GM12878 (cell line): ENCODE measurements around the gene MAD1L1. TPM values are rescaled to one million over a fixed set of nuclear protein-coding genes. Genes with fewer than 3 reads are reported as not detected.

Experiments used
- ATAC-seq: fragments of 200-7000 bp; cut with Tn5 transposase; 3 replicates; pipeline ENCODE4 v1.9.1; 2020; ENCODE audit warnings: mild to moderate bottlenecking, moderate library complexity
- BruUV-seq: library from RNA; stranded (reverse); fragments of 400-500 nt; replicated peaks from 2 replicates; lab custom pipeline; 2021; lab: Mats Ljungman, UMichigan
- CTCF ChIA-PET: fragments of 300-600 bp; sonication (Branson Sonifier 250); formaldehyde crosslinking; extraction: SDS; loops from one replicate; lab custom pipeline; 2021; ENCODE audit warnings: inconsistent platforms; lab: Yijun Ruan, JAX
- POLR2A ChIA-PET: fragments of 350-600 bp; formaldehyde crosslinking; extraction: SDS; loops from one replicate; lab custom pipeline; 2021; ENCODE audit warnings: inconsistent platforms; lab: Charles Lee
- RAD21 ChIA-PET: fragments of 300-600 bp; sonication (Branson Sonifier 250); formaldehyde crosslinking; loops from one replicate; lab custom pipeline; 2023; ENCODE audit warnings: antibody characterized with exemption; ENCODE audit not compliant: unreplicated experiment; lab: Charles Lee
- SMC1A ChIA-PET: fragments of 300-600 bp; sonication (Branson Sonifier 250); formaldehyde crosslinking; loops from one replicate; lab custom pipeline; 2023; ENCODE audit not compliant: unreplicated experiment, uncharacterized antibody; lab: Charles Lee
- DNase-seq: peaks from one replicate; pipeline ENCODE4 v3.0.0-alpha.2; 2011; ENCODE audit warnings: low read depth, low spot score
- FAIRE-seq: peaks from 3 replicates; lab custom pipeline; 2011; peaks lifted over from hg19 to GRCh38; lab: Jason Lieb, UNC
- H2AFZ ChIP-seq: 2 replicates; pipeline ENCODE4 v1.6.0; 2011; ENCODE audit warnings: low read depth, low read length, control low read depth; ENCODE audit not compliant: control insufficient read depth
- H3K27ac ChIP-seq: 2 replicates; pipeline ENCODE4 v1.5.1; 2011; ENCODE audit warnings: control low read depth; ENCODE audit not compliant: control insufficient read depth, insufficient read depth
- H3K27me3 ChIP-seq, 2 experiments: replicated peaks in 1 of 2; 2 replicates each; pipeline versions ENCODE4 v1.6.0 to v1.6.1; 2011; ENCODE audit warnings: low read length in 1 of 2; ENCODE audit not compliant: control insufficient read depth in 2 of 2, insufficient read depth in 2 of 2
- H3K36me3 ChIP-seq, 2 experiments: 2 replicates each; pipeline ENCODE4 v1.5.1; 2011; ENCODE audit warnings: low read length in 1 of 2; ENCODE audit not compliant: control insufficient read depth in 2 of 2, insufficient read depth in 2 of 2
- H3K4me1 ChIP-seq: 2 replicates; pipeline ENCODE4 v1.6.1; 2011; ENCODE audit warnings: mild to moderate bottlenecking, low read length, moderate library complexity, mixed read lengths; ENCODE audit not compliant: control insufficient read depth, insufficient read depth
- H3K4me2 ChIP-seq: 2 replicates; pipeline ENCODE4 v1.6.0; 2011; ENCODE audit warnings: control low read depth; ENCODE audit not compliant: control insufficient read depth, insufficient read depth
- H3K4me3 ChIP-seq: fragments of 200-600 bp; sonication (generic); 2 replicates; pipeline ENCODE4 v1.5.1; 2016
- H3K79me2 ChIP-seq: 2 replicates; pipeline ENCODE4 v1.6.0; 2011; ENCODE audit warnings: low read length; ENCODE audit not compliant: control insufficient read depth, insufficient read depth
- H3K9ac ChIP-seq: 2 replicates; pipeline ENCODE4 v1.8.0; 2011; ENCODE audit warnings: low read length, control low read depth, mixed read lengths; ENCODE audit not compliant: control insufficient read depth, insufficient read depth
- H3K9me3 ChIP-seq: replicated peaks from 3 replicates; pipeline ENCODE4 v1.5.1; 2011; ENCODE audit warnings: mild to moderate bottlenecking, low read length; ENCODE audit not compliant: control insufficient read depth, insufficient read depth
- H4K20me1 ChIP-seq: 2 replicates; pipeline ENCODE4 v1.6.0; 2011; ENCODE audit not compliant: control insufficient read depth, insufficient read depth
- ATF3 ChIP-seq: IDR thresholded peaks from 2 replicates; pipeline ENCODE4 v1.6.1; 2011; ENCODE audit warnings: low read depth, mild to moderate bottlenecking, low read length, moderate library complexity, borderline replicate concordance; ENCODE audit errors: extremely low read depth
- ETV6 ChIP-seq, 2 experiments: fragments of 450-650 bp in 1 of 2; IDR thresholded peaks in 1 of 2; conservative IDR thresholded peaks in 1 of 2; 2 replicates each; pipeline ENCODE4 v1.6.1; 2014; ENCODE audit warnings: antibody characterized with exemption in 1 of 2, borderline replicate concordance in 1 of 2, low read depth in 1 of 2, mild to moderate bottlenecking in 1 of 2, moderate library complexity in 1 of 2
- HDAC6 ChIP-seq: fragments of 200-600 bp; sonication (generic); IDR thresholded peaks from one replicate; pipeline ENCODE4 v1.8.0; 2017; ENCODE audit warnings: antibody characterized with exemption; ENCODE audit not compliant: unreplicated experiment
- MEF2A ChIP-seq: IDR thresholded peaks from 2 replicates; pipeline ENCODE4 v1.6.1; 2011; ENCODE audit warnings: low read depth, mild to moderate bottlenecking, low read length, moderate library complexity; ENCODE audit not compliant: insufficient read depth
- NFYA ChIP-seq: IDR thresholded peaks from 2 replicates; pipeline ENCODE4 v1.6.1; 2011; ENCODE audit warnings: low read depth, mild to moderate bottlenecking, low read length, improper control_type of control experiment, borderline replicate concordance
- NKRF ChIP-seq: fragments of 450-650 bp; conservative IDR thresholded peaks from 2 replicates; pipeline ENCODE4 v1.6.1; 2017; ENCODE audit warnings: mild to moderate bottlenecking, moderate library complexity
- RFX5 ChIP-seq: IDR thresholded peaks from 2 replicates; pipeline ENCODE4 v1.6.1; 2011; ENCODE audit warnings: low read depth, low read length, improper control_type of control experiment
- SMC3 ChIP-seq: IDR thresholded peaks from 2 replicates; pipeline ENCODE4 v1.6.1; 2011; ENCODE audit warnings: low read length, improper control_type of control experiment, borderline replicate concordance
- SREBF1 ChIP-seq: IDR thresholded peaks from 2 replicates; pipeline ENCODE4 v1.6.1; 2012; ENCODE audit warnings: mild to moderate bottlenecking, low read length
- ZBTB33 ChIP-seq: fragments of 450-650 bp; IDR thresholded peaks from 2 replicates; pipeline ENCODE4 v1.6.1; 2017; ENCODE audit warnings: mild to moderate bottlenecking
- WGBS: methylation state at CpG from one replicate; pipeline ENCODE4 v1.1.6; 2016; ENCODE audit warnings: low lambda C conversion rate; ENCODE audit not compliant: insufficient replicate concordance, insufficient coverage; ENCODE audit errors: missing lambda C conversion rate; 5-methylcytosine and 5-hydroxymethylcytosine counted together
- in situ Hi-C: fragments of 300-500 bp; cut with MboI; formaldehyde crosslinking; loops from 9 replicates; pipeline ENCODE4 v1.14.3; 2018; ENCODE audit warnings: mixed read lengths
- intact Hi-C: fragments of 100-400 bp; cut with micrococcal nuclease; formaldehyde crosslinking; loops from one replicate; pipeline ENCODE4 v1.14.2; 2022; ENCODE audit not compliant: unreplicated experiment
- polyA plus RNA-seq, 11 experiments: library from polyadenylated mRNA; depleted of rRNA in 4 of 11; unstranded in 6 of 11; stranded (reverse) in 5 of 11; fragments of >200 nt; fragmentation: Nextera tagmentation in 4 of 11; fragmentation: Illumina TruSeq in 1 of 11; extraction: Ambion mirVana in 4 of 11; extraction: Trizol in 1 of 11; gene quantifications; 1 replicate in 1 of 11; 2 replicates in 10 of 11; pipeline versions ENCODE4 v1.2.1 to v1.2.3, GENCODE V29; 2011 to 2016; ENCODE audit warnings: inconsistent platforms in 2 of 11, missing spikeins in 2 of 11, low read depth in 1 of 11
- total RNA-seq, 4 experiments: library from RNA; depleted of rRNA in 3 of 4; stranded (reverse); fragments of >200 nt in 3 of 4; fragmentation: Illumina TruSeq in 1 of 4; extraction: Trizol in 1 of 4; gene quantifications; 2 replicates each; pipeline versions ENCODE4 v1.2.1 to v1.2.3, GENCODE V29; 2013 to 2021

The MAD1L1 gene
- total and polyA plus RNA-seq, 10 of the 15 experiments (the other 5 are each of a cell fraction or from before 2014, with no cell fraction given): 2.2 to 76.8 (median 38.3) TPM

GRCh38 chr7:2142386-2142785, 90.4 kb downstream of the MAD1L1 start:
- intact Hi-C loops: no loop called here

More at GRCh38 chr7:2142386-2142785, 90.4 kb downstream of the MAD1L1 start:
- ChIA-PET RAD21 (no interaction called here), POLR2A (no interaction called here), SMC1A (no interaction called here)
- H3K36me3 ChIP-seq: peaks cover 0 to 25% of the 10 kb centered on the region in 2 experiments; a peak in 3 of 4 replicates
- FAIRE-seq: no peak
- no peak overlapping the region for H3K27ac ChIP-seq
- TF ChIP-seq SREBF1: no peak
- no peak for TF ChIP-seq SMC3
- no peak for TF ChIP-seq ATF3
- TF ChIP-seq NKRF: no peak
- TF ChIP-seq MEF2A: no peak
- TF ChIP-seq ZBTB33: no peak
- no peak for TF ChIP-seq HDAC6
- no peak for TF ChIP-seq ETV6 (conservative IDR thresholded peaks at IDR 0.05 in 1 of 2, IDR thresholded peaks at IDR 0.05 in 1 of 2; ENCODE audit: borderline replicate concordance in 1 of 2, low read depth in 1 of 2)
- TF ChIP-seq RFX5: no peak
- TF ChIP-seq NFYA: no peak
- TF ChIP-seq, all 136 proteins: peak for 0
- in situ Hi-C loops: no loop called here
- ATAC-seq (no peak), DNase-seq (no peak)
- Histone ChIP-seq H3K27me3 (no peaks in the 10 kb centered on the region), H3K4me3 (no peak overlapping the region), H3K4me1 (peaks cover 7% of the 10 kb centered on the region; the same call in 1 of the 2 replicates), H3K79me2 (no peaks in the 10 kb centered on the region), H3K9ac (no peak overlapping the region), H2AFZ (no peak overlapping the region), H3K9me3 (no peaks in the 10 kb centered on the region), H3K4me2 (no peak overlapping the region), H4K20me1 (no peaks in the 10 kb centered on the region)
- CTCF ChIA-PET: no interaction called here
- BruUV-seq: no TSS peak
- 100% methylated on average over 20 of the region's 20 CpGs for WGBS
